ENCODE data around the gene VIM.

VIM gene

GRCh38 chr10:17233286-17233991 is 5.4 kb downstream of the VIM start:
- no peak for DNase-seq

DNA sequence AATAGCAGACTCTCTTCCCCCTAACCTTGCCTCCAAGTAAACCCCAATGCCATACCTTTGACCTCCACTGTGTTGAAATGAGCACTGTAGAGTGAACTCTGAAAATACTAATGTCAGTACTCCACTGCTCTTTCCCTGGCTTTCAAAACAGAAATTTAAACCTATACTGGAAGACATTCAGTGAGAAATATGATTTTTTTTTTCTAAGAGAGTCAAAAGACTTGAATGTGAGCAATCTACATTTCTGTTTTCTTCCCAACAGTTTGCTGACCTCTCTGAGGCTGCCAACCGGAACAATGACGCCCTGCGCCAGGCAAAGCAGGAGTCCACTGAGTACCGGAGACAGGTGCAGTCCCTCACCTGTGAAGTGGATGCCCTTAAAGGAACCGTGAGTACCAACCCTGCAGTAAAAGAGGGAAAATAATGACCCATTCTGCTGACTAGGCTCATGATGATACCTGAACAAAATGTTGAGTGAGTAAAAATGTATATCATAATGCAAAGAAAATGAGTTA is 6.4 kb downstream of the VIM start:
- DNase-seq, result no peak

- DNase-seq, result no peak
These were observed 7.1 kb downstream of the VIM start for GRCh38 chr10:17235136-17235535.

DNA sequence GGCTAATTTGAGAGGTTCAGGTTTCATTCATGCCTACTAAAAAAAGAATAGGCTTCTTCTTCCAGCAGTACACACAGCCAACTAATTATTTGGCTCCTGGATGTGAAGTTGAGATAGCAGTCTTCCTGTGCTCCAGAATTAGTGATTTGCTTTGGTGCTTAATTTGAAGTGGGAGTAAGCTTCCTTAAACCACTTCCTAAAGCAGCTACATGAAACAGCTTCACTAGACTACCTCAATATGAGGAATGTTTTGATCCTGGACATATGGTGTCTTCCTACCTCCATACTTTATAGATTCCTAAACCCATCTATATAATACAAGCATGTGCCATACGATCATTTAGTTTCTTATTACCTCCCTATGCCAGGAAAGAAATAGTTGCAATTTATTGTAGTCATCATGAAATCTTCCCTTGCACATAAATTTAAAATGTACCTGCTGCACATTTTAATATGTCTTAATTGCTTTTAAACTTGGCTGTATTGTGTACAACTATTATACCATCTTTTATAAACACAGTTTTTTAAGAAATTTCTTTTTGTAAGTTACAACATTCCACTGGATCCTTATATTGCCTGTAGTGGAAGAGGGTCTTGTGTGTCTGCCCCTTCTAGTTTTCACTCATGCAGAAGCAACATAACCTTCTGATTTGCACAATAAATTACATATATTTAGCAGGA is 8.6 kb downstream of the VIM start:
- no peak for DNase-seq

DNA sequence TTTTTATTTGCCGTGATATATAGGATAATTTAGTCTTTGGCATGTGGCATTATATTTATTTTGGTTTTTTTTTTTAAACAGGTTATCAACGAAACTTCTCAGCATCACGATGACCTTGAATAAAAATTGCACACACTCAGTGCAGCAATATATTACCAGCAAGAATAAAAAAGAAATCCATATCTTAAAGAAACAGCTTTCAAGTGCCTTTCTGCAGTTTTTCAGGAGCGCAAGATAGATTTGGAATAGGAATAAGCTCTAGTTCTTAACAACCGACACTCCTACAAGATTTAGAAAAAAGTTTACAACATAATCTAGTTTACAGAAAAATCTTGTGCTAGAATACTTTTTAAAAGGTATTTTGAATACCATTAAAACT is 9.1 kb downstream of the VIM start:
- DNase-seq, result no peak

DNA sequence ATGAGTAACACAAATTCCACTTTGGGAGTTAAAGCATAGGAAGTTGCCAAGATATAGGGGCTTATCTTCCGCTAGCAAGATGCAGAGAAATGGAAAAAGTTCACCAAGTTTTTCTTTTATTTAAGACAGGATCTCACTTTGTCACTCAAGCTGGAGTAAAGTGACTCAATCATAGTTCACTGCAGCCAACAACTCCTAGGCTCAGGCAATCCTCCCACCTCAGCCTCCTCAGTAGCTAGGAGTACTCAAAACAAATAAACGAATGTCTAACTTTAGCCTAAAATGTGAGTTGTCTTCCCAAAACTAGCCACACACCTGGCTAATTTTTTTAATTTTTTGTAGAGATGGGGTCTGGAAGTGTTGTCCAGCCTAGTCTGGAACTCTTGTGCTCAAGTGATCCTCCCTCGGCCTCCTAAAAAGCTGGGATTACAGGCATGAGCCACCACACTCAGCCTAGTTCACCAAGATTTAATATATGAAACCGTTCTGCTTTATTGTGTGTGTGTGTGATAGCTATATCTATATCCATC is 9.9 kb downstream of the VIM start:
- no peak for DNase-seq

DNA sequence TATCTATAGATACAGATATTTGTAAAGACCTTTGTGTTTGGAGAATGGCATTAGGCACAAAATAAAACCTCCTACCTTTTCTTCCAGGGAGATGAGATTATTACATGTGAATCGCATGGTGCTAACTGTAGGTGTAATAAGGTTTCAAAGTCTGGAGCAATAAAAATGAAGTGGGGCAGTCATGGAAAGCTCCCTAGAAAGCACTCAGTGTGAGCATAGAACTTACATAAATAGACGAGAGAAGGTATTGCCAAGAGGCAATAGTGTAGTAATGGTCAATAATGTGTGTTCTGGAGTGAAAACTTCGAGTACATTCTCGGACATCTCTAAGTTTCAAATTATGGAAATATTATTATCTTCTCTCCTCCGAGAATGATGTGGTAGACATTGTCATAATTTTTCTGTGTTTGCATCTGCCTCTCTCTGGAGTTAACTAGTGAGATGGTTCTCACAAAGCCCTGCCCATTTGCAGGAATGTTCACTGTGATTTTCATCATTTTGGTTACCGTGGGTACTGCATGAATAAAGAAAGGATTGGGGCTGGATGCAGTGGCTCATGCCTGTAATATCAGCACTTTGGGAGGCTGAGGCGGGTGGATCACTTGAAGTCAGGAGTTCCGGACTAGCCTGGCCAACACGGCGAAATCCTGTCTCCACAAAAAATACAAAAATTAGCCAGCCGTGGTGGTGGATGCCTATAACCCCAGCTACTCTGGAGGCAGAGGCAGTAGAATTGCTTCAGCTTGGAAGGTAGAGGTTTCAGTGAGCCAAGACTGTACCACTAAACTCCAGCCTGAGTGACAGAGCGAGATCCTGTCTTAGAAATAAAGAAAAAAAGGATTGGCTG is 10.6 kb downstream of the VIM start:
- DNase-seq, result no peak

- DNase-seq, result no peak
These were observed 11.5 kb downstream of the VIM start for GRCh38 chr10:17239345-17240085.

DNA sequence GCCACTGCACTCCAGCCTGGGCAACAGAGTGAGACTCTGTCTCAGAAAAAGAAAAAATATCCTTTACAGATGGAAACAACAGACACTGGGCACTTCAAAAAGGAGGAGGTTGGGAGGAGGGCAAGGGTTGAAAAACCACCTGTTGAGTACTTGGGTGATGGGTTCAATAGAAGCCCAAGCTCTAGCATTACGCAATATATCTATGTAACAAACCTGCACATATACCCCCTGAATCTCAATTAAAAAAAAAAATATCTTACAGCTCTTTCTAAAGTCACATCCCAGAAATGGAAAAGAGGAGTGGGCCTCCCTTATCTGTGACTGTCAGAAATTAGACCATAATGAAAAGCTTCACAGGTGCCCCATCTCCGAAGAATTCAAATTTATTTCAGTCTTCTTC is 12.1 kb downstream of the VIM start:
- no peak for DNase-seq

DNA sequence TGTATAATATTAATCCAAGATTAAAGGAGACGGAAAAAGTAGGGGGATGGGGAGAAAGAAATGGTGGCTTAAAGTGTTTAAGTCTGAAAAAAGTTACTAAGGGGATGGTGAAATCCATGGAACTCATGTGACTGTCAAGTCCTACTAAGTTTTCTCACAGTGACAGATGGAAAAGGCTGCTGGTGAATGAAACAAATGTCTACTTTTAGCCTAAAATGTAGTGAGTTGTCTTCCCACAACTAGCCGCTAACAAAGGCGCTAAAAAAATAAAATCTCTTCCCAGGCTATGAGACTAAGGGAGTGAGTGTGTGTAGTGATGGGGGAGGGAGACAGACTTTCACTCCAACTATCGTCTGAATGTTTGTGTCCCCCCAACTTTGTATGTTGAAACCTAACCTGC is 12.6 kb downstream of the VIM start:
- no peak for DNase-seq

DNA sequence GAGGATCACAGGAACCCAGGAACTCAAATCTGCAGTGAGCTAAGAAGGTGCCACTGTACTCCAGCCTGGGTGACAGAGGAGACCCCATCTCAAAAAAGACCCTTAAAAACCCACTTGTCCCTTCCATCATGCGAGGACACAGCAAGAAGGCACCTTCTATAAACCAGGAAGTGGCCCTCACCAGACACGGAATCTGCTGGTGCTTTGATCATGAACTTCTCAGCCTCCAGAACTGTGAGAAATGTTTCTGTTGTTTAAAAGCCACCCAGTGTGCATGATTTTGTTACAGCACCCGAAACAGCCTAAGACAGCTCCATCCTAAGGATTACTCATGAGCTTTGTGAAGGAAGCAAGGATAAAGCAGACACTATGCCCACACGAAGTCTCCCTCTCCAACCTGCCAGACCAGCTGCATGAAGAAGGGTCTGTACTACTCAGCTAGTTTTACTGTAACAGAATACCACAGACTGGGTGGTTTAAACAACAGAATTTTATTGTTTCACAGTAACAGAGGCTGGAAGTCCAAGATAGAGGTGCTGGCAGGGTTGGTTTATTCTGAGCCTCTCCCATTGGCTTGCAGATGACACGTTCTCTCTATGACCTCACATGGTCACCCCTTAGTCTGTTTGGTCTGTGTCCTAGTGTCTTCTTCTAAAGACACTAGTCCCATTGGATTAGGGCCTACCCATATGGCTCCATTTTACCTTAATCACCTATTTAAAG is 13.7 kb downstream of the VIM start:
- no peak for DNase-seq

DNA sequence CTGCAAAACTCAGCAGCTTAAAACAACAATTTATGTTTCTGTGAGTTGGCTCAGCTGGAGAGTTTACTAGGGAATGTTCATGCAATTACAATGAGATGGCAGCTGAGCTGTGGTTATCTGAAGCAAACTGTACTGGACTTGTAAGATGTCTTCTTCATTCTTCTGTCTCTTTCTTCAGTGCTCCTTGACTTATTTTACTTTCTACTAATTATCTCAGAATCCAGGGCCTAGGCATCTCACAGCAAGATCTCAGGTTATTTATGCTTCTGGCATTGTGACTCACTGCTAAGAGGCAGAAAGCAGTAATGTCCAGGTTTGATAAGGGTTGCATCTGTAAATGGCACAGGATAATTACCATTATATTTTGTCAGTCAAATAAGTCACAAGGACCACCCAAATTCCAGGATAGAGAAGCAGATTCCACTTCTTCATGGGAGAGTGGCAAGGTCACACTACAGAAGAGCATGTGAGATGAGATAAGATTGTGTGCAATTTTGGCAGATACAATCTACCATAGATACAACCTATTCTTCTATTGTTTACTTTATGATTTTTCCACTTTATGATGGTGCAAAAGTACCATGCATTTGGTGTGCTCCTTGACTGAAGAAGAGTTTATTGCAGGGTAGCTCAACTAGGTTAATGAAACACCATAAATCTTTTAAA is 16.8 kb downstream of the VIM start:
- no peak for DNase-seq

GRCh38 chr10:17247210-17247609 is 19.2 kb downstream of the VIM start:
- peak; percentile 56 for DNase-seq

- DNase-seq, result no peak
These were observed 20.9 kb downstream of the VIM start for GRCh38 chr10:17248964-17249363.

DNA sequence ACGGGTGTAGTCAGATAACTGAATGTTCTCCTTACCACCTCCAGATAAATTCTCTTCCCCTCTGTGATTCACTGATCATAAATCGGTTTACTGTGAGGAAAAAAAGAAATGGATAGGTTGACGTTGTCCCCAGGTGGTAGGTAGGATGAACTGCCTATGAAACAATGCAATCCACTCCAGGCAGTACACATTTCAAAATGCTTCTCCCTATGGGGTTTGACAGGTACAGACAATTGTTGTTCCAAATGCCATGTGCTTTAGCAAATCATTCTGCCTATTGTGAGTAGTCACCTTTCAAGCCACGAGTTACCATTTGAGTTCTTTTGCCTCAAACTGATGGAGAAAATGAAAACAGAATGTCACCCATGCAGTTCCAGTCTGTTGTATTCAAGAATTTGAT is 21.8 kb downstream of the VIM start:
- peak; percentile 24 for DNase-seq

GRCh38 chr10:17250736-17251135 is 22.7 kb downstream of the VIM start:
- DNase-seq, result no peak

- peak; percentile 19 for DNase-seq
These were observed 26.6 kb downstream of the VIM start for GRCh38 chr10:17254543-17255050.

DNA sequence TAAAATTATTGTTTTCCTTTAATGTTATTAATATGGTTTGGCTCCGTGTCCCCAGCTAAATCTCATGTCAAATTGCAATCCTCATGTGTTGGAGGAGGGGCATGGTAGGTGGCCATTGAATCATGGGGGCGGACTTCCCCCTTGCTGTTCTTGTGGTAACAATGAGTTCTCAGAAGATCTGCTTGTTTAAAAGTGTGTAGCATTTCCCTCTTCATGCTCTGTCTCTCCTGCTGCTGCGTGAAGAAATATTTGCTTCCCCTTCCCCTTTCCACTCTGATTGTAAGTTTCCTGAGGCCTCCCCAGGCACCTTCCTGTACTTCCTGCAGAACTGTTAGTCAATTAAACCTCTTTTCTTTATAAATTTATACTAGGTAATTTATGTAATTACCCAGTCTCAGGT is 27.5 kb downstream of the VIM start:
- peak; percentile 21 for DNase-seq

GRCh38 chr10:17256051-17256450 is 28.0 kb downstream of the VIM start:
- DNase-seq, result peak; percentile 67

DNA sequence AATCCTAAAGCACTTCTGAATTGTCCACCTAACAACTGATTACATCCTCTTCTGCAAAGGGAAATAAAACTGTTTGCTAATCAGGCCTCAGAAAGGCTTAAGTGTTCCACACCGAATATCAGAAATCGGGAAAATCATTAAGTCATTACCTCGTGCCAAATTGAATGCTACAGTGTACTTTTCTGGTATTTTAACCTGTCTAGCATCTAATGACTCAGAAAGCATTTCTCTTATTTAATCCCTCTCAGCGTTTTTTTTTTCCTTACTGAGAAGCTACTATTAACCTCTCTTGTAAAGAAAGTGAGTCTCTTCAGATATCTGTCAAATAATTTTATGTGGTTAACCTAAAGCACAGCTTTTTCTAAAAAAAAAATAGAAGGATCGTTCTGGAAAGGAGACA is 28.6 kb downstream of the VIM start:
- DNase-seq, result no peak
